Peyer's patch (tissue), 4 donors: ENCODE results near the gene BTBD6.

Experiments
- POLR2A ChIP-seq, 2 donors: fragments of 450-650 bp; IDR thresholded peaks; one replicate each; pipeline ENCODE4 v1.5.1; 2017; ENCODE audit warnings: antibody characterized with exemption in 2 of 2, mild to moderate bottlenecking in 2 of 2, moderate library complexity in 2 of 2
- TF ChIP-seq, protein P1 (sequence below), 6 experiments: fragments of 450-650 bp in 4 of 6; fragments of 200-600 bp in 2 of 6; sonication (generic) in 1 of 6; IDR thresholded peaks; one replicate each; pipeline ENCODE4 v1.5.1; 2017 to 2019; ENCODE audit warnings: antibody characterized with exemption in 6 of 6, mild to moderate bottlenecking in 3 of 6, moderate library complexity in 1 of 6

DNA sequence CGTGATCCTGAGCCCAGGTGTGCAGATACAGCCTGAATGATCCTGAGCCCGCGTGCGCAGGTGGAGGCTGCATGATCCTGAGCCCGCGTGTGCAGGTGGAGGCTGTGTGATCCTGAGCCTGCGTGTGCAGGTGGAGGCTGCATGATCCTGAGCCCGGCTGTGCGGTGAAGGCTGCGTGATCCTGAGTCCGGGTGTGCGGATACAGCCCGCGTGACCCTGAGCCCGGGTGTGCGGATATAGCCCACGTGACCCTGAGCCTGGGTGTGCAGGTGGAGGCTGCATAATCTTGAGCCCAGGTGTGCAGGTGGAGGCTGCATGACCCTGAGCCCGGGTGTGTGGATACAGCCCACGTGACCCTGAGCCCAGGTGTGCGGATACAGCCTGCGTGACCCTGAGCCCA is 32.2 kb downstream of the BTBD6 start:
- TF ChIP-seq, protein P1, sequence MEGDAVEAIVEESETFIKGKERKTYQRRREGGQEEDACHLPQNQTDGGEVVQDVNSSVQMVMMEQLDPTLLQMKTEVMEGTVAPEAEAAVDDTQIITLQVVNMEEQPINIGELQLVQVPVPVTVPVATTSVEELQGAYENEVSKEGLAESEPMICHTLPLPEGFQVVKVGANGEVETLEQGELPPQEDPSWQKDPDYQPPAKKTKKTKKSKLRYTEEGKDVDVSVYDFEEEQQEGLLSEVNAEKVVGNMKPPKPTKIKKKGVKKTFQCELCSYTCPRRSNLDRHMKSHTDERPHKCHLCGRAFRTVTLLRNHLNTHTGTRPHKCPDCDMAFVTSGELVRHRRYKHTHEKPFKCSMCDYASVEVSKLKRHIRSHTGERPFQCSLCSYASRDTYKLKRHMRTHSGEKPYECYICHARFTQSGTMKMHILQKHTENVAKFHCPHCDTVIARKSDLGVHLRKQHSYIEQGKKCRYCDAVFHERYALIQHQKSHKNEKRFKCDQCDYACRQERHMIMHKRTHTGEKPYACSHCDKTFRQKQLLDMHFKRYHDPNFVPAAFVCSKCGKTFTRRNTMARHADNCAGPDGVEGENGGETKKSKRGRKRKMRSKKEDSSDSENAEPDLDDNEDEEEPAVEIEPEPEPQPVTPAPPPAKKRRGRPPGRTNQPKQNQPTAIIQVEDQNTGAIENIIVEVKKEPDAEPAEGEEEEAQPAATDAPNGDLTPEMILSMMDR (IDR thresholded peaks at IDR 0.05) = no peak
- TF ChIP-seq POLR2A (IDR thresholded peaks at IDR 0.05) = no peak
